Ishikawa (cell line): ENCODE data around the gene ASIP.
A peak's percentile ranks its signal among the peaks of the same experiment; 100 is the strongest.

Source experiments
- CEBPB ChIP-seq: IDR thresholded peaks from 2 replicates; pipeline ENCODE4 v1.6.1; 2012
- CREB1 ChIP-seq: IDR thresholded peaks from 2 replicates; pipeline ENCODE4 v1.6.1; 2012; ENCODE audit warnings: low read depth
- EGR1 ChIP-seq: IDR thresholded peaks from 2 replicates; pipeline ENCODE4 v1.6.1; 2012
- EP300 ChIP-seq: IDR thresholded peaks from 2 replicates; pipeline ENCODE4 v1.6.1; 2012; ENCODE audit warnings: borderline replicate concordance
- FOXM1 ChIP-seq: IDR thresholded peaks from 2 replicates; pipeline ENCODE4 v1.6.1; 2012; ENCODE audit warnings: low read depth, borderline replicate concordance
- NFIC ChIP-seq: IDR thresholded peaks from 2 replicates; pipeline ENCODE4 v1.6.1; 2012
- RAD21 ChIP-seq: IDR thresholded peaks from 2 replicates; pipeline ENCODE4 v1.6.1; 2012; ENCODE audit warnings: low read depth
- TAF1 ChIP-seq: IDR thresholded peaks from 2 replicates; pipeline ENCODE4 v1.6.1; 2012; ENCODE audit warnings: low read depth, mild to moderate bottlenecking
- TCF12 ChIP-seq: IDR thresholded peaks from 2 replicates; pipeline ENCODE4 v1.6.1; 2012; ENCODE audit warnings: low read depth
- TEAD4 ChIP-seq: IDR thresholded peaks from 2 replicates; pipeline ENCODE4 v1.6.1; 2012
- USF1 ChIP-seq: IDR thresholded peaks from 2 replicates; pipeline ENCODE4 v1.6.1; 2012
- YY1 ChIP-seq: IDR thresholded peaks from 2 replicates; pipeline ENCODE4 v1.6.1; 2012; ENCODE audit warnings: low read depth
- ZBTB7A ChIP-seq: IDR thresholded peaks from 2 replicates; pipeline ENCODE4 v1.6.1; 2012; ENCODE audit warnings: low read depth
- TF ChIP-seq, protein P1 (sequence below): IDR thresholded peaks from 2 replicates; pipeline ENCODE4 v1.6.1; 2012; ENCODE audit warnings: low read depth, mild to moderate bottlenecking
- TF ChIP-seq, protein P2 (sequence below): IDR thresholded peaks from 2 replicates; pipeline ENCODE4 v1.6.1; 2012

Gene ASIP

GRCh38 chr20:34302723-34303533, 61.7 kb downstream of the ASIP start, which contains the start of gene AHCY:
Gene AHCY, minus strand, starts transcription at chr20:34303355. Its CDS starts 85 bp downstream, at chr20:34303270.
- TF ChIP-seq ZBTB7A = 0 out of 2 replicates have a peak, but pooled peaks have one; percentile 53
- TF ChIP-seq TAF1 = peak; percentile 70
- no peak for TF ChIP-seq NFIC
- no peak for TF ChIP-seq RAD21
- TF ChIP-seq CREB1 = 0 out of 2 replicates have a peak, but pooled peaks have one; percentile 15
- TF ChIP-seq, protein P1, sequence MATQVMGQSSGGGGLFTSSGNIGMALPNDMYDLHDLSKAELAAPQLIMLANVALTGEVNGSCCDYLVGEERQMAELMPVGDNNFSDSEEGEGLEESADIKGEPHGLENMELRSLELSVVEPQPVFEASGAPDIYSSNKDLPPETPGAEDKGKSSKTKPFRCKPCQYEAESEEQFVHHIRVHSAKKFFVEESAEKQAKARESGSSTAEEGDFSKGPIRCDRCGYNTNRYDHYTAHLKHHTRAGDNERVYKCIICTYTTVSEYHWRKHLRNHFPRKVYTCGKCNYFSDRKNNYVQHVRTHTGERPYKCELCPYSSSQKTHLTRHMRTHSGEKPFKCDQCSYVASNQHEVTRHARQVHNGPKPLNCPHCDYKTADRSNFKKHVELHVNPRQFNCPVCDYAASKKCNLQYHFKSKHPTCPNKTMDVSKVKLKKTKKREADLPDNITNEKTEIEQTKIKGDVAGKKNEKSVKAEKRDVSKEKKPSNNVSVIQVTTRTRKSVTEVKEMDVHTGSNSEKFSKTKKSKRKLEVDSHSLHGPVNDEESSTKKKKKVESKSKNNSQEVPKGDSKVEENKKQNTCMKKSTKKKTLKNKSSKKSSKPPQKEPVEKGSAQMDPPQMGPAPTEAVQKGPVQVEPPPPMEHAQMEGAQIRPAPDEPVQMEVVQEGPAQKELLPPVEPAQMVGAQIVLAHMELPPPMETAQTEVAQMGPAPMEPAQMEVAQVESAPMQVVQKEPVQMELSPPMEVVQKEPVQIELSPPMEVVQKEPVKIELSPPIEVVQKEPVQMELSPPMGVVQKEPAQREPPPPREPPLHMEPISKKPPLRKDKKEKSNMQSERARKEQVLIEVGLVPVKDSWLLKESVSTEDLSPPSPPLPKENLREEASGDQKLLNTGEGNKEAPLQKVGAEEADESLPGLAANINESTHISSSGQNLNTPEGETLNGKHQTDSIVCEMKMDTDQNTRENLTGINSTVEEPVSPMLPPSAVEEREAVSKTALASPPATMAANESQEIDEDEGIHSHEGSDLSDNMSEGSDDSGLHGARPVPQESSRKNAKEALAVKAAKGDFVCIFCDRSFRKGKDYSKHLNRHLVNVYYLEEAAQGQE = no peak
- TF ChIP-seq YY1 = peak; percentile 62
- TF ChIP-seq TCF12 = peak; percentile 38; the same call in 1 of the 2 replicates
- TF ChIP-seq FOXM1 = no peak
- TF ChIP-seq EP300 = no peak; the same call in 1 of the 2 replicates
- TF ChIP-seq, protein P2, sequence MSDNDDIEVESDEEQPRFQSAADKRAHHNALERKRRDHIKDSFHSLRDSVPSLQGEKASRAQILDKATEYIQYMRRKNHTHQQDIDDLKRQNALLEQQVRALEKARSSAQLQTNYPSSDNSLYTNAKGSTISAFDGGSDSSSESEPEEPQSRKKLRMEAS = peak; percentile 89

GRCh38 chr20:34305333-34306230, 64.4 kb downstream of the ASIP start:
- TF ChIP-seq TEAD4 (0 out of 2 replicates have a peak, but pooled peaks have one; percentile 2), EGR1 (no peak), USF1 (no peak), EP300 (no peak), FOXM1 (no peak), NFIC (no peak), TCF12 (no peak), TAF1 (no peak), CREB1 (no peak), CEBPB (peak; percentile 68; the same call in 1 of the 2 replicates), RAD21 (no peak), YY1 (no peak), ZBTB7A (peak; percentile 92)
- TF ChIP-seq, protein P2 = no peak
- TF ChIP-seq, protein P1 = no peak

GRCh38 chr20:34309691-34310090, 68.5 kb downstream of the ASIP start:
- TF ChIP-seq NFIC (no peak), TCF12 (no peak), CREB1 (no peak), YY1 (no peak), FOXM1 (no peak), CEBPB (no peak), TAF1 (no peak), EGR1 (no peak), ZBTB7A (no peak), RAD21 (no peak), USF1 (no peak)
- TF ChIP-seq, protein P2 = no peak
- TF ChIP-seq, protein P1 = no peak
